HG02870 (cell line): ENCODE data around the gene GUCY1A2.
"Not testable (repeated sequence)": the region's sequence is repeated elsewhere in the genome, so short reads cannot be mapped to it uniquely, and the experiment has no call there.

Experiments
- ATAC-seq: cut with Tn5 transposase; IDR thresholded peaks from one replicate; pipeline ENCODE4 v1.9.1; 2021; ENCODE audit warnings: mild to moderate bottlenecking, moderate library complexity; ENCODE audit not compliant: unreplicated experiment

GUCY1A2 gene, protein sequence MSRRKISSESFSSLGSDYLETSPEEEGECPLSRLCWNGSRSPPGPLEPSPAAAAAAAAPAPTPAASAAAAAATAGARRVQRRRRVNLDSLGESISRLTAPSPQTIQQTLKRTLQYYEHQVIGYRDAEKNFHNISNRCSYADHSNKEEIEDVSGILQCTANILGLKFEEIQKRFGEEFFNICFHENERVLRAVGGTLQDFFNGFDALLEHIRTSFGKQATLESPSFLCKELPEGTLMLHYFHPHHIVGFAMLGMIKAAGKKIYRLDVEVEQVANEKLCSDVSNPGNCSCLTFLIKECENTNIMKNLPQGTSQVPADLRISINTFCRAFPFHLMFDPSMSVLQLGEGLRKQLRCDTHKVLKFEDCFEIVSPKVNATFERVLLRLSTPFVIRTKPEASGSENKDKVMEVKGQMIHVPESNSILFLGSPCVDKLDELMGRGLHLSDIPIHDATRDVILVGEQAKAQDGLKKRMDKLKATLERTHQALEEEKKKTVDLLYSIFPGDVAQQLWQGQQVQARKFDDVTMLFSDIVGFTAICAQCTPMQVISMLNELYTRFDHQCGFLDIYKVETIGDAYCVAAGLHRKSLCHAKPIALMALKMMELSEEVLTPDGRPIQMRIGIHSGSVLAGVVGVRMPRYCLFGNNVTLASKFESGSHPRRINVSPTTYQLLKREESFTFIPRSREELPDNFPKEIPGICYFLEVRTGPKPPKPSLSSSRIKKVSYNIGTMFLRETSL

GRCh38 chr11:107018219-107018901 is at the start of gene GUCY1A2:
GUCY1A2 (minus strand) TSS chr11:107018476; CDS start chr11:107018055, 421 bp downstream.
- ATAC-seq: peak; percentile 29

DNA sequence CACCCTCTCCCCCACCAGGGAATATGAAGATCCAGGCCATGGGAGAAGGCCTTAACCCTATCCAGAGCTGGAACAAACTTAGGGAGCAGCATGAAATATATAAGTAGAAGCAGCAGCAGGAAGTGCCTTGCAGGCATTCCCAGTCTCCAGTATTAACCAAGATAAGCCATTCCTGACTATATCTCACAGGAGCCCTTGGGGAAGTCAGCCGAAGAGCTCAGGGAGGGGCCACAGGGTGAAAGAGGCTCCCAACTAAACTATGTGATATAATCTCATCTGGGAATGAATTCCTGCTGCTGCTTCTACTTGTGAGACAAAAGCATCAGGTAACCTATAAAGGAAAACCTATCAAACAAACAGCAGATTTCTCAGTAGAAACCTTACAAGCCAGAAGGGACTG is 36.1 kb upstream of the GUCY1A2 start:
- ATAC-seq: no peak

DNA sequence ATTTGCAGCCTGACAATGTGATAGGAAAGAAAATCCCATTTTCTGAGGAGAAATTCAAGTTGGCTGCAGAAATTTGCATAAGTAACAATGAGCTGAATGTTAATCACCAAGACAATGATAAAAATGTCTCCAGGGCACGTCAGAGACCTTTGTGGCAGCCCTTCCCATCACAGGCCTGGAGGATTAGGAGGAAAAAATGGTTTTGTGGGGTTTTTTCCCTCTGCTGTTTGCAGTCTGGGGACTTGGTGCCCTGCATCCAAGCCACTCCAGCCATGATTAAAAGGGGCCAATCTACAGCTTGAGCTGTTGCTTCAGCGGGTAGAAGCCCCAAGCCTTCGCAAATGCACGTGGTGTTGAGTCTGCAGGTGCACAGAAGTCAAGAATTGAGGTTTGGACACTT is 33.1 kb upstream of the GUCY1A2 start:
- not testable (repeated sequence) for ATAC-seq

GRCh38 chr11:107050899-107051298 is 32.6 kb upstream of the GUCY1A2 start:
- not testable (repeated sequence) for ATAC-seq

GRCh38 chr11:107050121-107050520 is 31.8 kb upstream of the GUCY1A2 start:
- no peak for ATAC-seq

DNA sequence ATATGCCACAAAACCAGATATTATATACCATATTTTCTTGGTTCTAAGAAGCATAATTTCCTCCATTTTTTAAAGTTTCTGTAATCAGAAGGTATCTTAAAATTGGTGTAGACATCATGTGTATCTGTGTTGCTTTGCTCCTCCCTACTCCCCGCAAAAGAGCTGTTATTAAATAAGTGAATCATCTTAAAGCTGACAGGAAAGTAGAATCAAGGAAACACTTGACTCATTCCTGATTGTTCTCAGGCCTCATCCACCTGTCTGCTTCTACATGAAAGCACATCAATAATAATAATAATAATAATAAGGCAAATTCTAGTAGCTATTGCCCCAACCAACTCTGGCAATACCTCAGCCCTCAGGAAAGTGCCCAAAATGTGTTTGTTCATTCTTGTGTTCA is 26.2 kb upstream of the GUCY1A2 start:
- no peak for ATAC-seq

- ATAC-seq: peak; percentile 86
Measured at GRCh38 chr11:107043242-107044006, 25.1 kb upstream of the GUCY1A2 start.

GRCh38 chr11:107042748-107043147 is 24.5 kb upstream of the GUCY1A2 start:
- ATAC-seq: no peak

DNA sequence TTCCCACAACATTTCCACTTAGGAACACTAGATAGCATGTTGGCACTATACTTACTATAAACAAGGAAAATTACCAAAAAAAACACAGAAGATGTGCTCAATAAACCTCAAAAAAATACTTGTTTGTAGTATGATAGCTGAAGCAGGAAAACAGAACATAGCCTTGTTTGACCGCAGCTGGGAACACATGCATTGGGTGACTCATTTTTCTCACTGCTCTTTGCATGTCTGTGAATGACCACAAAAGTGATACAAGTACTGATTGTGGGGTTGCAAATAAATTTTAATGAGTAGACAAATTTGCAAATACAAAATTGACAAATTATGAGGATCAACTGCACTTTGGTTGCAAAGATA is 22.8 kb upstream of the GUCY1A2 start:
- ATAC-seq: peak; percentile 40

GRCh38 chr11:107040433-107041087 is 22.3 kb upstream of the GUCY1A2 start:
- no peak for ATAC-seq

DNA sequence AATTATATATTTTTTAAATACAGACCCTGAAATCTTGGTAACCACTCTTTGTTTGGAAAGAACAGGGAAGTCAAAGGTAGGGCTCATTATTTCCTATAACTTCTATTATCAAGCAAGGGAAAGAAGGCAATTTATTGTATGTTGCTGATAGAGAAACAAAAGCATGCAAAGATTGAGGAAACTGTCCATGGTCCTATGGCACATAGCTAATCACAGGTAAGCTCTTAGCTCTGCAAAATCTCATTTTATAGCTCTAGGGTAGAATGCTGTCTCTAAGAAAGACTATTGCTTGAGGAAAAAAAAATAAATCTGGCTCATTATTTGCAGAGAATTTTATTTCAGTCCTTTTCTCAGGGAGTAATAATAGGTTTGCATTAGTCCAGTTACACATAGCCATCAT is 7.4 kb upstream of the GUCY1A2 start:
- no peak for ATAC-seq

DNA sequence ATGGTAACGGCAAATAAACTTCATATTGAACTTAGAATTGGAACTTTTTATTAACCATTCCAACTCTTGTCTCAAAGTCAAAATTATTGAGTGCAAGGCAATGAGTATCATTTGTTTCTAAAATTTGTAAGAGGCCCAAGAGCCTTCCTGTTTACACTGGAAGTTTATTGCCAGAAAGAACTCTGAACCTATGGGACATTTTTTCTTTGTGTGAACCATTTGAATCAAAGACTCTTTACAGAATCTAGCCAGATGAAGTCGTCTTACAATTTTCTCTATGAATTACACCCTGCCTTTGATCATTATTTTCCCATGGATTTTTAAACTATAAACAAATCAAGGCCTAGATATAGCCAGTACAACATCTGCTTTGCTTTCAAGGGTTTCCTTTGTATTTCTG is 2.3 kb upstream of the GUCY1A2 start:
- no peak for ATAC-seq

- ATAC-seq: no peak
Measured at GRCh38 chr11:107018902-107019493, 722 bp upstream of the GUCY1A2 start.

DNA sequence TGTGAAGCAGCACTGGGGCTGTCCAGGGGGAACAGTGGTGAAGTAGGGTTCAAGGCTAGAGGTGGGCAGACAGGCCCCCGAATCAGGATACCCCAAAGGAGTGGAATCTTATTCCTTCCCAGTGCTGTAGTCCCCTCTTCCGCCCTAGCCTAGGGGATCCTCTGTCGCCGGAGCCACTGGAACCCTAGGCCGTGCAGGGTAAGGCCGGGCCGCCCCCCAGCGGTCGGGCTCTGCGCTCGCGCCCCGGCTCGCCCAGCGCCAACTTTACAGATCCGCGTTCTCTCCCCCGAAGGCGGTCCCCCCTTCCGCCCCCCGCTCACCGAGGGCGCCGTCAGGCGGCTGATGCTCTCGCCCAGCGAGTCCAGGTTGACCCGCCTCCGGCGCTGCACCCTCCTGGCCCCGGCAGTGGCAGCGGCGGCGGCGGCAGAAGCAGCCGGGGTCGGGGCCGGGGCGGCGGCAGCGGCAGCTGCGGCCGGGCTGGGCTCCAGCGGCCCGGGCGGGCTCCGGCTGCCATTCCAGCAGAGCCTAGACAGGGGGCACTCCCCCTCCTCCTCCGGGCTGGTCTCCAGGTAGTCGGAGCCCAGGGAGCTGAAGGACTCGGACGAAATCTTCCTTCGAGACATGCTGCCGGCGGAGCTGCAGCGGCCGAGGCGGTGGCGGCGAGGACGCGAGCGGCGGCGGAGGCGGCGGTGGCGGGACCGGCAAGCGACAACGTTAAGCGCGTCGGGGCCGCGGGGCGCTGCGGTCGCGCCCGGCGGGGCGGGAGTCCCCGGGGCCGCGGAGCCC is 650 bp downstream of the GUCY1A2 start:
- ATAC-seq: peak; percentile 80

GRCh38 chr11:107017104-107017432 is 1.2 kb downstream of the GUCY1A2 start:
- ATAC-seq: no peak

GRCh38 chr11:107014871-107015270 is 3.4 kb downstream of the GUCY1A2 start:
- ATAC-seq: no peak

GRCh38 chr11:107011977-107012376 is 6.3 kb downstream of the GUCY1A2 start:
- no peak for ATAC-seq

- no peak for ATAC-seq
Measured at GRCh38 chr11:107009190-107009589, 9.1 kb downstream of the GUCY1A2 start.

GRCh38 chr11:107006076-107006833 is 12.0 kb downstream of the GUCY1A2 start:
- ATAC-seq: no peak
